HG03354 (cell line): ENCODE data around the gene USP15.
"Not testable (repeated sequence)": the region's sequence is repeated elsewhere in the genome, so short reads cannot be mapped to it uniquely, and the experiment has no call there.

Experiments used
- ATAC-seq: cut with Tn5 transposase; IDR thresholded peaks from one replicate; pipeline ENCODE4 v1.9.1; 2021; ENCODE audit warnings: mild to moderate bottlenecking; ENCODE audit not compliant: unreplicated experiment, poor library complexity, severe bottlenecking

The USP15 gene

DNA sequence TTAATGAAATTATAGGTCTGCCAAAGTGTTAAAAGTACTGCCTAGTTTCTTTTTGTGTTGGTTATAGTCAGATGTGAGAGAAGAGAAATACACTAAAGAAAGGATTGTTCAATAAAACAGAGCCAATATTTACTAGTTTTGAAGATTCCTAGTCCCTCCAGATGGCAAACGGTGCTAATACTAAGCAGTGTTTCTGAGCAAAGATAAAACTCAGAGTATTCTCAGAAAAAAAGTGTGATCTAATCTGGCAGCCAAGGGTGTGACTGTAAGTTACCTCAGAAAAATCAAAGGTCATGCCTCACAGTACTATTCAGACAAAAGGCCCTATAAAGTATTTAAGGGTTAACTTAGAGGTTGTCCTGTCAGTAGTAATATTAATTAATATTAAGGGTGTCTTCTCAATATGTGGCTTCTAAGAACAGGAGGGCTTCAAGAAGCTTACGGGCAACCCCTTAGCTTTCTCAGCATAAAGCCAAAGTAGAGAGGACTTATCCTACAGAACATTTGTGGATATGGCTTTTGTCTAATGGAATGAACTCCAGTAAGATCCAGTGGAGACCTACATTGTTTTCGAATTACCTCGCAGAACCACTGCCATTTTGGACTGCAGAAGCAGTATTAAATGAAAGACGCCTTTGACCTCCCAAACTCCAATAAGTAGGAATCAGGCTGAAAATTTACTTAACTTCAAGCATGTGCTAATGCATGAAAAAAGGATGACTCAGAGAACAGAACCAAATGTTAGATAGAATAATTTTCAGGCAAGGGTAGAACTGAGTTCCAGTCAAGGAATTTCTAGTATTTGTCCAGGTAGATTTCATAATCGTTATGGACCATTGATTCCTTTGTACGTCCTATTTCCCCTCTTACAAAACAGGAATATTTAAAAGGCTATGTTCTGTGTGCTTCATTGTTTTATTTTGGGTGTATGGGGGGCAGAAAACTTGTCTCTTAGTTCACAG, 46.6 kb downstream of the USP15 start:
- ATAC-seq, result no peak

GRCh38 chr12:62308201-62308600, 48.0 kb downstream of the USP15 start:
- no peak for ATAC-seq

- no peak for ATAC-seq
These were observed 53.6 kb downstream of the USP15 start for GRCh38 chr12:62313727-62314380.

- no peak for ATAC-seq
These were observed 56.8 kb downstream of the USP15 start for GRCh38 chr12:62317017-62317416.

- ATAC-seq, result no peak
These were observed 58.9 kb downstream of the USP15 start for GRCh38 chr12:62319058-62319457.

DNA sequence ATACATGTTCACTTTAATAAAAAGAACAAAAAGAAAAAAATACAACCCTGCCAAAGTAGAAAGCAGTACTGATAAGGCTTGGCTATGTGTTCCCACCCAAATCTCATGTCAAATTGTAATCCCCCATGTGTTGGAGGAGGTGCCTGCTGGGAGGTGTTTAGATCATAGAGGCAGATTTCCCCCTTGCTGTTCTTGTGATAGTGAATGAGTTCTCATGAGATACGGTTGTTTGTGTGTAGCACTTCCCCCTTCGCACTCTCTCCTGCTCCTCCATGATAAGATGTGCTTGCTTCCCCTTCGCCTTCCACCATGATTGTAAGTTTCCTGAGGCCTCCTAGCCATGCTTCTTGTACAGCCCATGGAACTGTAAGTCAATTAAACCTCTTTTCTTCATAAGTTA, 59.9 kb downstream of the USP15 start:
- ATAC-seq, result no peak

GRCh38 chr12:62323386-62323785, 63.2 kb downstream of the USP15 start:
- no peak for ATAC-seq

DNA sequence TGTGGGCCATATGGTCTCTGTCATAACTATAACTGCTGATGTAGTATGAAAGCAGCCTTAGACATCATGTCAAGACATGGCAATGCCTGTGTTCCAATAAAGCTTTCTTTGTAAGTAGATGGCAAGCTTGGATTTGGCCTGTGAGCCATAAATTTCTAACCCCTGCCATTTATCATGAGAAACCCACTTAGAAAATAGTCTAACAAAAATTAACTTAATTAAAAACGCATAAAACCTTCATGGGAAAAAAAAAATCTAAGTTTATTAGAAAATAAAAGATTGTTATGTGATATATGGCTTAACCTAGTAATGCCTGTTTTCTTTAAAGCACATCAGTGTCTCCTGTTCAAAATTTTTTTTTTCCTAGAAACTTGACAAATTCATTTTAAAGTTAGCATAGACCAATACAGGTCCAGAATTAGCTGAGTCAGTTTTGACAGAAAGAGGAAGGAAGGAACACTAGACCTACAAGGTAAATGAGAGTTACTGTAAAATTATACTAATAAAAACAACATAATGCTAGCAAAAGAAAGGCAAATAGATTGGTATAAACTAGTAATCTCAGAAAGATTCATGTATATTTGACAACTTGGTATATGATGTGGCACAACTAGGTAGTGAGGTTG, 68.2 kb downstream of the USP15 start:
- ATAC-seq, result no peak

- ATAC-seq, result no peak
These were observed 71.1 kb downstream of the USP15 start for GRCh38 chr12:62331306-62331705.

- ATAC-seq, result no peak
These were observed 72.4 kb downstream of the USP15 start for GRCh38 chr12:62332598-62332997.

- ATAC-seq, result no peak
These were observed 74.9 kb downstream of the USP15 start for GRCh38 chr12:62335057-62335456.

DNA sequence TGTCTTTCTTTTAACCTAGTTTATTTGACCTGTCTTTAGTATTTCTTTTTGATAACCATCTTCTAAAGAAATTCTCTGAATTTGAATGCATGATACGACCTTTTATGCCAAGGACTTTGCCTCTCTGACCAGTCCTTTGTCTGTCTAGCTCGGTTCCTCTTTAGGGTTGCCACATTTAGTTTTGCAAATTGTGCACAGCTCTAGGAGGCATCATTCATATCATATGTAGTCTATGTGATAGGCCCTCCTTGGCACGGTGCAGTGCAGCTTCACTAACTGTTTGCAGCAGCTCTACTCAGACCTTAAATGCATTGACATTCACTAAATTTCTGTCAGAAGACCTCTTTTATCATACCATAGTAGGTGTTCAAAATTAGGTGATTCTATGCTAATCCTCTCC, 75.6 kb downstream of the USP15 start:
- ATAC-seq, result no peak

GRCh38 chr12:62337643-62338042, 77.4 kb downstream of the USP15 start:
- ATAC-seq, result not testable (repeated sequence)

GRCh38 chr12:62342614-62343303, 82.6 kb downstream of the USP15 start:
- not testable (repeated sequence) for ATAC-seq

- ATAC-seq, result not testable (repeated sequence)
These were observed 83.3 kb downstream of the USP15 start for GRCh38 chr12:62343304-62344120.

DNA sequence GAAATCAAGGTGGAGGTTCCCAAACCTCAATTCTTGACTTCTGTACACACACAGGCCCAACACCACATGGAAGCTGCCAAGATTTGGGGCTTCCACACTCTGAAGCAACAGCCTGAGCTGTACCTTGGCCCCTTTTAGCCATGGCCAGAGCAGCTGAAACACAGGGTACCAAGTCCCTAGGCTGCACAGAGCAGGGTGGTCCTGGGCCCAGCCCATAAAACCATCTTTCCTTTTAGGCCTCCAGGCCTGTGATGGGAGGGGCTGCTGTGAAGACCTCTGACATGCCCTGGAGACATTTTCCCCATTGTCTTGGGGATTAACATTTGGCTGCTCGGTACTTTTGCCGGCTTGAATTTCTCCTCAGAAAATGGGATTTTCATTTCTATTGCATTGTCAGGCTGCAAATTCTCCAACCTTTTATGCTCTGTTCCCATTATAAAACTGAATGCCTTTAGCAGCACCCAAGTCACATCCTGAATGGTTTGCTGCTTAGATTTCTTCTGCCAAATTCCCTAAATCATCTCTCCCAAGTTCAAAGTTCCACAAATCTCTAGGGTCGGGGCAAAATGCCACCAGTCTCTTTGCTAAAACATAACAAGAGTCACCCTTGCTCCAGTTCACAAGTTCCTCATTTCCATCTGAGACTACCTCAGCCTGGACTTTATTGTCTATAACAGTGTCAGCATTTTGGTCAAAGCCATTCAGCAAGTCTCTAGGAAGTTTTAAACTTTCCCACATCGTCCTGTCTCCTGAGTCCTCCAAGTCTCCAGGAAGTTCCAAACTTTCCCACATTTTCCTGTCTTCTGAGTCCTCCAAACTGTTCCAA, 84.7 kb downstream of the USP15 start:
- not testable (repeated sequence) for ATAC-seq

GRCh38 chr12:62345667-62346066, 85.5 kb downstream of the USP15 start:
- ATAC-seq, result no peak

DNA sequence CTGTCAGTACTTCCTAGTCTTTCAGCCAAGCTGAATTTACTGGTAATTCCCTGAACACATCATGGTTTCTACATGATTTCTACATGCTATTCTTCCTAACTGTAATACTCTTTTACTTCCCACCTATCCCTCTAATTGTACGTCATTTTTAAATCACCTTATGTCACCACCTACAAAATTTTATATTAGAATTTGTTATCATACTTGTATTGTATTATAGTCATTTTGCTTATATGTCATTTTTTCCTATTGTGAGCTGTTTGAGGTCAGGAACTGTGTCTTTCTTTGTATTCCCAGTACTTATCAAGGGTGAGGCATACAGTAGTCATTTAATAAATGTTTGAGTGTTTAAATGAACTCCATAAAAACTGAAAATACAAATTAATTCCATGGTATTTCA, 86.6 kb downstream of the USP15 start:
- no peak for ATAC-seq
